Globus pallidus (tissue), 1 donor: ENCODE measurements around the gene SRF.

Experiments used
- DNase-seq: peaks from one replicate; pipeline ENCODE4 v3.0.0-alpha.2; 2015; ENCODE audit warnings: low spot score

Gene SRF

DNA sequence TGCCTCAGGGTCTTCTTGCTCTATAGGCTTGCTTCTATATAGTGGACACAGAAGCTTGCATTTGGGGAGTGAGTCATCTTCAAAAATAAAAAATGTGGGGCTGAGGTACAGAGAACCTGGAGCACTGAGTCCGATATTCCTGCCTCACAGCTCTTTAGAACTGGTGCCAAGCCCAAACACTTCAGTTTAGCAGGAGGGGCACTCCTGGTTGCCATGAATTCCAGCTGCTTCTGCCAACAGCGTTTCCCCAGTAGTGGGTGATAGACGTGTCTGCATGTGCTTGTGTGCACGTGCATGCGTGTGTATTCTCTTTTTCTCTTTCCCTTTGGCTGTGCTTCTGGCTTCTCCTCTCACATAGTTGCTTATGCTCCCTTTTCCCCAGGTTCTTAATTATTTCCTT lies 46.3 kb downstream of the SRF start:
- DNase-seq = no peak

DNA sequence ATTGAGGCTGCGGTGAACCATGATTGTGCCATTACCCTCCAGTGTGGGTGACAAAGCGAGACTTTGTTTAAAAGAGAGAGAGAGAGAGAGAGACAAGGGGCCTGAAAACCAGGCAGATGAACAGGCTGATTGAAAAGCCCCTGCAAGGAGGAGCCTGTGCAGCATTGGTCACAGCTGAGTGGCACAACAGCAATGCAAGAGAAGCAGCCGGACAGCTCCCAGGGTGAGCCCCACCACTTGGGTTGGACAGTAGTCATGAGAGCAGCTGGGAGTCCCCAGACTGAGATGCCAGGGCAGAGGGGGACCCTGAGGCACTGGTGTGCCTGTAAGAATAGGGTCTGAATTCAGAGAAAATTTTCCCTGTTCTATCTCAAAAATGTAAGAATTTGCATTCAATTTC lies 48.0 kb downstream of the SRF start:
- no peak for DNase-seq

DNA sequence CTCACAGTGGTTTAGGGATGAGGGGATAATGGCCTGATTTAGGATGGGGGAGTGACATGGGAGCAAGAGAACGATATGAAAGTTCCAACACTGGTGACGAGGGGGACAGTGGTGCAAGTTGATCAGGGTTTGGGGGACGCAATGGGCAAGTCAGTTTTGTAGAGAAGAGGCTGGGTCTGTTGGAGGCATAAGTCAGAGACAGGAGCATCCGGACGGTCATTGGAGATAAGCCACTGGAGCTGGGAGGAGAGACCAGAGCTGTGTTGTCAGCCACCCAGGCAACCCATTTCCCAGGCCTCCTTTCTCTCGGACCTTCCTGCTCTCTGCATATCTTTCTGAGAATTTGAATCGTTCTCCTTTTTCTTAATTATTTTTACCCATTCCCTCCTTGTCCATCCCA lies 48.7 kb downstream of the SRF start:
- no peak for DNase-seq

DNA sequence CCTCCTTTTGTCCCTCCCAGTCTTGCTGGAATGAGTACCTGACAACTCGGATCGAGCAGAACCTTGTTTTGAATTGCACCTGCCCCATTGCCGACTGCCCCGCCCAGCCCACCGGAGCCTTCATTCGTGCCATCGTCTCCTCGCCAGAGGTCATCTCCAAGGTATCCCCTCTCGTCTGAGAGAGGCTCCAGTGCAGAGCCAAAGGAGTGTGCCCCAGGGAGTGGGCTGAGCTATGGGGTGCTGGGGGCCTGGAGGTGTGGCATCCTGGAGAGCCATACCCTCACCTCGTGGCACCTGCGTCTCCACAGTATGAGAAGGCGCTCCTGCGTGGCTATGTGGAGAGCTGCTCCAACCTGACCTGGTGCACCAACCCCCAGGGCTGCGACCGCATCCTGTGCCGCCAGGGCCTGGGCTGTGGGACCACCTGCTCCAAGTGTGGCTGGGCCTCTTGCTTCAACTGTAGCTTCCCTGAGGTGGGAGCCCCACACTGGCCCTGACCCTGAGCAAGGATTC lies 49.4 kb downstream of the SRF start:
- no peak for DNase-seq

DNA sequence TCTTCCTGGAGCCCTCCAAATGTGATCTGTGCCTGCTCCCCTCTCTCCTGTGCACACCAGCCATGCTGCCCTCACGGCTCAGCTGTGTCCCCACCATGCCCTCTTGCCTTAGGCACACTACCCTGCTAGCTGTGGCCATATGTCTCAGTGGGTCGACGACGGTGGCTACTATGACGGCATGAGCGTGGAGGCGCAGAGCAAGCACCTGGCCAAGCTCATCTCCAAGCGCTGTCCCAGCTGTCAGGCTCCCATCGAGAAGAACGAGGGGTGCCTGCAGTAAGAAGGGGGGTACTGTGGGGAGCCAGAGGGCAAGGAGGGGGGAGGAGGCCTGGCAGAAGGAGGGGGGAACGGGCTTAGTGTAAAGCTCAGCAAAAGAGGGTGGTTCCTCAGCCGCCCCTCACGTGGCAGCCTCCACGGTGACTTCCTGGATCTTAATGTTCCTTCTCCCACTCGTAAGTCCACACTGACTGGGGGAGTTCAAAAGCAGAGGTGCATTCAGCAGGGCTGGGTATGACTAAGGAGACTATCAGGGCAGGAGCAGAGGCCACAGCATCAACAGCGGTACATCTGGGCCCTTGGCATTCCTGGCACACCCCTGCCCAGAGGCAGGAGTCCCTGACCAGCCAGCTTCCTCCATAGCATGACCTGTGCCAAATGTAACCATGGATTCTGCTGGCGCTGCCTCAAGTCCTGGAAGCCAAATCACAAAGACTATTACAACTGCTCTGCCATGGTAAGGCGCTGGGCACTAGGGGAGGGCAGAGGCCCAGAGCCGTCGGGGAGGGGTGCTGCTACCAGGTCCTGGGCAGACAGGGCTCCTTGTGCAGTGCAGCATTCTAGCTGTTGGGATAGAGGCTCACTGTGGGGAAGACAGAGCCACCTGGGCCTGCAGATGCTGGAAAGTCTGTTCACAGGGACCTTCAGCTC lies 50.2 kb downstream of the SRF start:
- DNase-seq = no peak

DNA sequence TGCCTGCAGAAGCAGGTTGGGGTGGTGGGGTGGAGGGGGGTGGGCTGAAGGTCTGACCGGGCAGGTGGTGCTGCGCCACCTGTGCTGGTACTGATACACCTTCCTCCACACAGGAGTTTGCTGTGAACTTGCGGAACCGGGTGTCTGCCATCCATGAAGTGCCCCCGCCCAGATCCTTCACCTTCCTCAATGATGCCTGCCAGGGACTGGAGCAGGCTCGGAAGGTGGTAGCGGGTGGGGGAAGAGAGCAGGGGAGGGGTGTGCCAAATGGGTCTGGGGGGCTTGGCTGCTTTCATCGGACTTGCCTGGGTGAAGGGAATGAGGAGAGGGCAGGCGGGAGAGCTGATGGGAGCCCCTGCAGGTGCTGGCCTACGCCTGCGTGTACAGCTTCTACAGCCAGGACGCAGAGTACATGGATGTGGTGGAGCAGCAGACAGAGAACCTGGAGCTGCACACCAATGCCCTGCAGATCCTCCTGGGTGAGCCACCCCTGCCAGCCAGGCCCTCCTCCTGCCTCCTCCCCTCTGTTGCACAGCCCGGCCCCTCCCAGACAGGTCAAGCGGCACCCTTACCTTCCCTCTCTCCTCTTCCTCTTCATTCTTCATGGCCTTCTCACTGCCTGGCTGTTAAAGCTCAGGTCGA lies 51.5 kb downstream of the SRF start:
- no peak for DNase-seq

DNA sequence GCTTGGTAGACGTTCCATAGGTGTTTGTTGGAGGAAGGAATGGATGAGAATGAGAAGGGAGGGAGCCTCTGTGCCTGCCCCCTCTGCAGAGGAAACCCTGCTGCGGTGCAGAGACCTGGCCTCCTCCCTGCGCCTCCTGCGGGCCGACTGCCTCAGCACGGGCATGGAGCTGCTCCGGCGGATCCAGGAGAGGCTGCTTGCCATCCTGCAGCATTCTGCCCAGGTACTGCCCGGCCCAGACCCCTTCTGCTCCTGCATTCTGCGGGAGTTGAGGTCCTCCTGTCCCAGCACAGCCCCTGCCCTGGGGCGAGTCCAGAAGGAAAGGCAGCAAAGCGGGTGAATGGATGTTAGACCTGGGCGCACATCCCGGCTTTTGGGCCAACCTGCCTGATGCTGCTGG lies 52.1 kb downstream of the SRF start:
- DNase-seq = no peak

DNA sequence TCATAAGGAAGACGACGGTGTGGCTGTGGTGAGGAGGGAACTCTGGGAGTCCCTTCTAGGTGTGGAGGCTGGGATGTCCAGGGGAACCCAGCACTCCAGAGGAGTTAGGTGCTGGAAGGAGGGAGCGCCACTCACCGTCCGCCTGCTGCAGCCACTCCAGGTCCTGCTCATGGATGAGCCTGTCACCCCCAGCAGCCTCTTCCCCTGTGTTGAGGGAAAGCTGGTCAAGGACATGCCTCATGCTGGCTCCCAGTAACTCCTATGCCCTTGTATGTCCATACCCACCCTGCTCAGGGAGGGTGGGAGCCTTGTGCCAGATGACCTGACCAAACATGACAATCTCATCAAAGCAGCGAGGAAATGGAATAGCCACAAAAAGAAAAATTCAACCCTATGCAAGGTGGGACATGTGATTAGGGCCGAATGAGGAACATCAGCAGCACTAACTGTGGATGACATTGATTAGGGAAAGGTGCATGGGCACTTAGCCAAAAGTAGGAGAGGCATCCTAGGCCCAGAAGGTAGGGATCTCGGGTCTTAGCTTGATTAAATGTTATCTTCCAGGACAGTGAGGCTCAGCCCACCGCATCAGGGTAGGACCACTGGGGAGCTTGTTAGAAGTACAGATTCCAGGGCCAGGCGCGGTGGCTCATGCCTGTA lies 55.3 kb downstream of the SRF start:
- no peak for DNase-seq

DNA sequence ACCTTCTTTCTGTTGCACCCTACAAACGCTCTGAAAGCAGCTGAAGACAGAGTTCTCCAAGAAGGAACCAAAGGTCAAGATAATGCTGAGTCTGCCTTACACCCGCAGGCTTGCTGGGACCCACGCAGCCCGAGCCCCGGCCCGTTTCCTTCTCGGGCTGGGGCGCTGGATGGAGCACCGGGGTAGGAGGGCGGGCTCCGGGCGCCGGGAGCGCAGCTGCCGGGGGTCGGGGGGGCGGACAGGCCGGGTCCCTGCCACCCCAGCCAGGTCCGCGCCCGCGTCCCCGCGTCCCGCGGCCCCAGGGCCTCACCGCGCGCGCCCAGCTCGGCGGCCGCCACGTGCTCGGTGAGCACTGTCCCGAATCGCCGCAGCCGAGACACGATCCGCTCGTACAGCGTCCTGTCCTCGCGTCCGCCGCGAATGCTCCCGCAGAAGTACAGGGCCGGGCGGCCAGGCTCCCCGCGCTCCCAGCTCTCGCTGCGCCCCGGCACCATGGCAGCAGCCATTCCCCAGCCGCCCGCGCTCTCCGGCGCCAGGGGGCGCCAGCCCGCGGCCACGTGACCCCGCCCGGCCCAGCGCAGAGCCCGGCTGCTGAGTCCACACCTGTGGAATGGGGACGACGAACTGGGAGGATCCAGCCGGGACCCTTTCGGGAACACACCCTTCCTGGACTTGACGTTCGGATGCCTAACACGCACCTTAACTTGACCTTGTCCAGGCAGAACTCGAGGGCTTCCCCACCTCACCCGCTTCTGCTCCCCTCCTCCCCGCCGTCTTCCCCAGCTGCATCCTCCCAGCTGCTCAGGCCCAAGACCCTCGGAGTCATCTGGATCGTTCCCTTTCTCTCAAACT lies 58.1 kb downstream of the SRF start, which contains the start of gene DNPH1:
DNPH1 (minus strand) TSS at position 531 of the 852 bp plus-strand sequence; CDS start at position 506, 25 bp downstream.
- peak; percentile 65 for DNase-seq

DNA sequence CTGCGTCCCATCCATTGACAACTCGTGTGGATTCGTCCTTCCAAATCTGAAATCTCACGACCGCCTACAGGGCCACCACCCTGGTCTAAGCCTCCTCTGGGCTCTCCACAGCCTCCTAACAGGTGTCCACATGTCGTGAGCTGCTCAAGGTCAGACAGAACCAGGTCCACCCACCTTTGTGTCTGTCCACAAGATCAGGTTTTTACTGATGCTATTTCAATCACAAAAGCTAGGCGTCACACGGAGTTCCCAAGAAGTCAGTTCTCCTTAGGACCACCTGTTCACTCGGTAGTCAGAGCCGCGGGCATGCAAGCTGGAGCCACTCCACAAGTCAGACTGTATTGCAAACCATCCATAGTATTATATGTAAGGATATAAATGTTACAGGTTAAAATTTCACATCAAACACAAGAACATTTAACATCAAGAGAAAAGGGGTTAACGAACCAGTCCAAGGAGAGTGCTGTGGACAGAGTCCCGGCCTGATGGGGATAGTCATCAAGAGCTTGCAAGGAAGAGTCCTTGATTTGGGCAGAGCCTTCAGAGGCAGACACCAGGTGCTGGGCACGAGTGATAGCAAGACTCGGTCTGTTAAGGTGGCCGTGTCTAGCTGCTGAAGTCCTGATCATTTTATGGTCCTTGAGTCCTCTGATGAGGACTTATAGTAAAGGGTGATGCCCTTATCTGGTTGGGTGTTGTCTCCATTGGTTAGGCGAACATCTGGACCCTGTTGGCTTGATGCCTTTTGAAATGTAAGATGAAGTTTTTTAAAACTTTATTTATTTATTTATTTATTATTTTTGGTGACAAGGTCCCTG lies 58.9 kb downstream of the SRF start:
- DNase-seq = no peak

DNA sequence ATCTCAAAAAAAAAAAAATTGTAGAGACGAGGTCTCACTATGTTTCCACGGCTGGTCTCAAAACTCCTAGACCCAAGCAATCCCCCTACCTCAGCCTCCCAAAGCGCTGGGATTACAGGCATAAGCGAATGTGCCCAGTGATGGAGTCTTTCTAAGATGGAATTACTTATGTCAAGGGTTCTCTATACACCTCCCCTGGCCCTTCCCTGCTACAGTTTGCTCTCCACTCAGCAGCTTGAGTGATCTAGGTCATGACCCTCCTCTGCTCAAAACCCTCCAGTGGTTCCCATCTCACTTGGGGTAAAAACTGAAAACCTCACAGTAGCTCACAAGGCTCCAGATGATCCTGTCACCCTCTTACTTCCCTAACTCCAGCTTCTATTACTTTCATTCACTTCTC lies 60.0 kb downstream of the SRF start:
- DNase-seq = no peak
